Heart right ventricle (tissue), 16 donors: ENCODE measurements around the gene NDUFB6. TPM values are rescaled to one million over a fixed set of nuclear protein-coding genes. Genes with fewer than 3 reads are reported as not detected.

Source experiments
- ATAC-seq, 8 donors: fragments of 200-7000 bp; cut with Tn5 transposase; one replicate each; pipeline ENCODE4 v1.9.1; 2020; ENCODE audit warnings: mild to moderate bottlenecking in 8 of 8, moderate library complexity in 8 of 8, moderate number of reproducible peaks in 1 of 8
- DNase-seq, 2 donors: peaks; one replicate each; pipeline ENCODE4 v3.0.0-alpha.2; 2020
- H3K27ac ChIP-seq, 10 donors: fragments of 200-600 bp; sonication (generic) in 2 of 10; one replicate each; pipeline versions ENCODE4 v1.5.0 to v1.8.0; 2020 to 2022; ENCODE audit warnings: mild to moderate bottlenecking in 3 of 10
- H3K27me3 ChIP-seq, 7 donors: fragments of 200-600 bp; one replicate each; pipeline ENCODE4 v1.8.0; 2021 to 2022; ENCODE audit warnings: mild to moderate bottlenecking in 2 of 7
- H3K36me3 ChIP-seq, 9 donors: fragments of 200-600 bp; sonication (generic) in 1 of 9; one replicate each; pipeline versions ENCODE4 v1.5.0 to v1.8.0; 2020 to 2022; ENCODE audit warnings: mild to moderate bottlenecking in 2 of 9
- H3K4me1 ChIP-seq, 9 donors: fragments of 200-600 bp; sonication (generic) in 1 of 9; one replicate each; pipeline versions ENCODE4 v1.5.0 to v1.8.0; 2020 to 2022; ENCODE audit warnings: mild to moderate bottlenecking in 4 of 9
- H3K4me3 ChIP-seq, 10 donors: fragments of 200-600 bp; sonication (generic) in 2 of 10; one replicate each; pipeline versions ENCODE4 v1.5.0 to v1.8.0; 2020 to 2022; ENCODE audit warnings: mild to moderate bottlenecking in 7 of 10, moderate library complexity in 2 of 10
- H3K9me3 ChIP-seq, 11 donors: fragments of 200-600 bp in 10 of 11; sonication (generic) in 2 of 11; one replicate each; pipeline versions ENCODE4 v1.5.0 to v1.8.0; 2013 to 2022; ENCODE audit warnings: mild to moderate bottlenecking in 2 of 11, control low read depth in 1 of 11, moderate library complexity in 1 of 11
- WGBS, 2 donors: extraction: QIAGEN DNeasy Blood & Tissue Kit; methylation state at CpG; one replicate each; pipeline ENCODE4 v1.1.7; 2013; ENCODE audit warnings: inconsistent platforms in 1 of 2; 5-methylcytosine and 5-hydroxymethylcytosine counted together
- intact Hi-C, 10 donors: fragments of 100-400 bp; cut with DNase I; formaldehyde crosslinking; loops; one replicate each; pipeline versions ENCODE4 v1.11.1 to v1.14.2; 2022
- polyA plus RNA-seq, 2 donors: library from polyadenylated mRNA; stranded (reverse); fragments of 200-250 nt; gene quantifications; one replicate each; pipeline ENCODE4 v1.2.3, GENCODE V29; 2013
- total RNA-seq, 10 donors: library from RNA; stranded (reverse); fragmentation: NEBNext Ultra II Directional in 3 of 10; extraction: Animal tissue kit (Norgen Biotek cat#: 25700) in 3 of 10; gene quantifications; one replicate each; pipeline versions ENCODE4 v1.2.1 to v1.2.4, GENCODE V29; 2021 to 2023
- TF ChIP-seq, protein P1 (sequence below), 9 donors: fragments of 200-600 bp; sonication (generic) in 2 of 9; IDR thresholded peaks; one replicate each; pipeline versions ENCODE4 v1.5.0 to v1.8.0; 2021 to 2022; ENCODE audit warnings: antibody characterized with exemption in 9 of 9, mild to moderate bottlenecking in 5 of 9, moderate library complexity in 1 of 9
- donor health status: Arrhythmogenic right ventricular cardiomyopathy.
- donor health status: ischemic (EF 13 %, LVEDD 7.1; RV severe dilation, severe dysfunction).
- donor health status: healthy with polysubstance abuse.
- donor health status: DM: no; HTN: yes; CAD: no.
- donor health status: DM: no; HTN: no; CAD: no.
- donor health status: ischemic (EF 25% LVEDD 6.9; RV normal size, moderate dysfunction).
- donor health status: ischemic (EF 25% LVEDD 5.7; RV mildly dilated, moderate dysfunction).
- donor health status: healthy.
- donor health status: DM: yes; HTN: yes; CAD: no.
- donor health status: Ischemic cardiomyopathy.
- donor health status: ischemic (EF 35%, LVEDD 5.7; RV mildly dilated, moderate dysfunction).
- donor health status: nonischemic (EF 11% LVEDD 7.7; RV severe dilation, severe dysfunction).
- donor health status: DM: yes; HTN: yes; CAD: no.
- donor health status: PGD.
- donor health status: ischemic (EF 29% LVEDD 5.4; RV normal size, mild dysfunction).
- donor health status: nonischemic (EF 23%, LVEDD 6.1; RV moderate dilation, normal function).

NDUFB6 gene
- total and polyA plus RNA-seq, 12 donors = 52.2 to 186 (median 131) TPM

DNA sequence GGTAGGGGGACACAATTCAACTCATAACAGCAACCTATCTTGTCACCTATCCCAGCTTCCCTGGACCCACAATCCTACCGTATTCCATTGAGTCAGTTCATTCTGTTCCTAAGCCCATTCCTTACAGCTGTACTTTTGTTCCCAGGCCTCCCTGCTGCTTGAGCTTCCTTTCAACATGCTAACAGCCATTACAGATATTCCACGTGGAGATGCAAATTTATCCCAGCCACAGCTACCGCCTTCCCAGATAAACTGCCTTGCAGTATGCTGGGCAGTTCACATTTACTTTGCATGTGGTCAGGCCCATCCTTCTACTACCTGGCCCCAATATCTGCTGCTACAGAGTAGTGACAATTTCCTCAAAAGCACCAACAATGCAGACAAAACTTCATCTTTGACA, 70.0 kb downstream of the NDUFB6 start:
- H3K27ac ChIP-seq = no peak overlapping the region
- ATAC-seq (no peak), DNase-seq (no peak)
- no peak overlapping the region for H3K4me3 ChIP-seq
- H3K4me1 ChIP-seq = peaks cover 0 to 11% (median 0%) of the 10 kb centered on the region in 9 donors
- no peaks in the 10 kb centered on the region for H3K27me3 ChIP-seq
- peaks cover 0 to 3% (median 0%) of the 10 kb centered on the region in 11 donors for H3K9me3 ChIP-seq
- TF ChIP-seq, protein P1, sequence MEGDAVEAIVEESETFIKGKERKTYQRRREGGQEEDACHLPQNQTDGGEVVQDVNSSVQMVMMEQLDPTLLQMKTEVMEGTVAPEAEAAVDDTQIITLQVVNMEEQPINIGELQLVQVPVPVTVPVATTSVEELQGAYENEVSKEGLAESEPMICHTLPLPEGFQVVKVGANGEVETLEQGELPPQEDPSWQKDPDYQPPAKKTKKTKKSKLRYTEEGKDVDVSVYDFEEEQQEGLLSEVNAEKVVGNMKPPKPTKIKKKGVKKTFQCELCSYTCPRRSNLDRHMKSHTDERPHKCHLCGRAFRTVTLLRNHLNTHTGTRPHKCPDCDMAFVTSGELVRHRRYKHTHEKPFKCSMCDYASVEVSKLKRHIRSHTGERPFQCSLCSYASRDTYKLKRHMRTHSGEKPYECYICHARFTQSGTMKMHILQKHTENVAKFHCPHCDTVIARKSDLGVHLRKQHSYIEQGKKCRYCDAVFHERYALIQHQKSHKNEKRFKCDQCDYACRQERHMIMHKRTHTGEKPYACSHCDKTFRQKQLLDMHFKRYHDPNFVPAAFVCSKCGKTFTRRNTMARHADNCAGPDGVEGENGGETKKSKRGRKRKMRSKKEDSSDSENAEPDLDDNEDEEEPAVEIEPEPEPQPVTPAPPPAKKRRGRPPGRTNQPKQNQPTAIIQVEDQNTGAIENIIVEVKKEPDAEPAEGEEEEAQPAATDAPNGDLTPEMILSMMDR (IDR thresholded peaks at IDR 0.05) = no peak
- WGBS, 2 donors = 73 to 85% methylated on average over 3 of the region's 3 CpGs
- H3K36me3 ChIP-seq = peaks cover 0 to 46% (median 5%) of the 10 kb centered on the region in 9 donors
- intact Hi-C loops = no loop called here

Other genes with a start within 250 kb of the NDUFB6 start
- 10 to 100 TPM; 55.2 to 77.6 (median 66.3) TPM for gene ACO1, start 188.5 kb downstream of the NDUFB6 start, total RNA-seq
- 10 to 100 TPM in 1 of 2 donors, 1 to 10 TPM in 1; 7.1 to 25.8 TPM for gene ACO1, start 188.5 kb downstream of the NDUFB6 start, polyA plus RNA-seq
- gene RIGI, start 47.0 kb downstream of the NDUFB6 start, total RNA-seq = 10 to 100 TPM in 1 of 10 donors, 1 to 10 TPM in 9; 3.0 to 15.2 (median 5.0) TPM
- 1 to 10 TPM; 1.5 to 2.3 TPM for gene RIGI, start 47.0 kb downstream of the NDUFB6 start, polyA plus RNA-seq
- gene SMIM27, start 20.8 kb downstream of the NDUFB6 start, total RNA-seq = 10 to 100 TPM; 11.3 to 19.6 (median 16.2) TPM
- 1 to 10 TPM; 3.6 to 6.4 TPM for gene SMIM27, start 20.8 kb downstream of the NDUFB6 start, polyA plus RNA-seq
- 10 to 100 TPM in 3 of 10 donors, 1 to 10 TPM in 7; 7.4 to 11.1 (median 9.1) TPM for gene TOPORS, start 20.6 kb downstream of the NDUFB6 start, total RNA-seq
- gene TOPORS, start 20.6 kb downstream of the NDUFB6 start, polyA plus RNA-seq = 1 to 10 TPM; 4.4 to 6.4 TPM
- not detected for gene TAF1L, start 62.5 kb upstream of the NDUFB6 start, total RNA-seq
- gene TAF1L, start 62.5 kb upstream of the NDUFB6 start, polyA plus RNA-seq = under 1 TPM in 1 of 2 donors, not detected in 1; under 0.01 TPM
- not detected for gene TMEM215, start 210.4 kb upstream of the NDUFB6 start, total RNA-seq
- gene TMEM215, start 210.4 kb upstream of the NDUFB6 start, polyA plus RNA-seq = not detected